Peyer's patch (tissue), 4 donors: ENCODE results near the gene GARIN3. TPM values are rescaled to one million over a fixed set of nuclear protein-coding genes. Genes with fewer than 3 reads are reported as not detected.

Source experiments
- DNase-seq, 3 donors: peaks; one replicate each; pipeline ENCODE4 v3.0.0-alpha.2; 2017 to 2019
- H3K27ac ChIP-seq, 4 donors: fragments of 200-600 bp; sonication (generic); one replicate each; pipeline ENCODE4 v1.5.1; 2016 to 2019
- H3K27me3 ChIP-seq, 2 donors: fragments of 200-600 bp; sonication (generic); one replicate each; pipeline ENCODE4 v1.5.1; 2019
- H3K36me3 ChIP-seq, 3 donors: fragments of 200-600 bp; sonication (generic); one replicate each; pipeline ENCODE4 v1.5.1; 2016 to 2019
- H3K4me1 ChIP-seq, 4 donors: fragments of 200-600 bp; sonication (generic); one replicate each; pipeline ENCODE4 v1.5.1; 2016 to 2019
- H3K4me3 ChIP-seq, 4 donors: fragments of 200-600 bp; sonication (generic); 1 replicate in 3 of 4; 2 replicates in 1 of 4; pipeline ENCODE4 v1.5.1; 2016 to 2019; ENCODE audit warnings: mild to moderate bottlenecking in 1 of 4
- H3K9me3 ChIP-seq, 4 donors: fragments of 200-600 bp; sonication (generic); one replicate each; pipeline ENCODE4 v1.5.1; 2016 to 2019; ENCODE audit warnings: mild to moderate bottlenecking in 1 of 4
- CTCF ChIP-seq, 6 experiments: fragments of 450-650 bp in 4 of 6; fragments of 200-600 bp in 2 of 6; sonication (generic) in 1 of 6; IDR thresholded peaks; one replicate each; pipeline ENCODE4 v1.5.1; 2017 to 2019; ENCODE audit warnings: antibody characterized with exemption in 6 of 6, mild to moderate bottlenecking in 3 of 6, moderate library complexity in 1 of 6
- POLR2A ChIP-seq, 2 donors: fragments of 450-650 bp; IDR thresholded peaks; one replicate each; pipeline ENCODE4 v1.5.1; 2017; ENCODE audit warnings: antibody characterized with exemption in 2 of 2, mild to moderate bottlenecking in 2 of 2, moderate library complexity in 2 of 2
- total RNA-seq, 4 donors: library from RNA; depleted of rRNA; stranded (reverse); fragments of >200 nt; gene quantifications; one replicate each; pipeline ENCODE4 v1.1.0, GENCODE V29; 2016

GARIN3 gene
- total RNA-seq, 4 donors from 2014 or later, result not detected

DNA sequence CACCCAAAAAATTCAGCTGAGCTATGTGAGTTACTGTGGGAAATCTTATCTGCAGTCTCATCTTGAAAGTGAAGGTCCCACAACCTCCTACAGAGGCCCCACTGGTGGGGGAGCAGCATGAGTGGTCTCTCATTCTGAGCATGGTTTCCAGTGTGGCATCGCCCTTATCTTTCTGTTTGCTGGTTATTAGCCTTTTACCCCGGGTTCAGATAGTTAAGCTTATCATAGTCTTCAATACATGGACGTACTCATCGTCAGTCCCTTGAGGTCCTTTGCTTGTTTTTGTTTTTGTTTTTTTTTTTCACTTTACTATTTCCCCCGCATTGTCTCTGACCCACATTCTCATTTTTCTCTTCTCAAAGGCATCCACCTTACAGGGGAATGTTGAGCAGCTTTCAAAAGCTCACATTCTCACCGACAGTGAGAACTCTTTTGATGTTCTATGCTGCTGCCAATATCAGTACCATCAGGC is 49.5 kb downstream of the GARIN3 start:
- TF ChIP-seq CTCF (IDR thresholded peaks at IDR 0.05) (no peak), POLR2A (IDR thresholded peaks at IDR 0.05) (no peak)
- Histone ChIP-seq H3K27ac (no peak overlapping the region), H3K4me1 (no peaks in the 10 kb centered on the region), H3K4me3 (no peak overlapping the region), H3K27me3 (no peaks in the 10 kb centered on the region), H3K9me3 (peaks cover 0 to 5% (median 0%) of the 10 kb centered on the region in 4 donors), H3K36me3 (no peaks in the 10 kb centered on the region)
- no peak for DNase-seq

DNA sequence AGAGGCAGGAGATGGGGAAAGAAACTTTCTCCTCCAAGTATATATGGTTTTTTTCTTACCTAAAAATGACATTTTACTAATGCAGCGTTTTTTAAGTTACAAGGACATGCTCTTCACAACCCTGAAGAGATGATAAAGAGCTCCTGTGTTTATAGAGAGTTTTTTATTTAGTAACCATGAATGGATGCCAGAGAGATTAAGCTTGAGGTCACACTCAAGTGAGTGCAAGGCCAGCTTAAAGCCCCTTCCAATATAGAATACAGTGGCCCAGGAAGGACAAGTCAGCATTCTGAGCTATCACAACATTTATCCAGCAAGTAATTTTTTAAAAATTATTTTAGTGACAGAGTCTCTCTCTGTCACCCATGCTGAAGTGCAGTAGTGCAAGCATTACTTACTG is 50.6 kb downstream of the GARIN3 start:
- no peaks in the 10 kb centered on the region for H3K4me1 ChIP-seq
- H3K36me3 ChIP-seq, result no peaks in the 10 kb centered on the region
- TF ChIP-seq CTCF (IDR thresholded peaks at IDR 0.05) (no peak), POLR2A (IDR thresholded peaks at IDR 0.05) (no peak)
- H3K9me3 ChIP-seq, result no peaks in the 10 kb centered on the region
- no peak for DNase-seq
- H3K27ac ChIP-seq, result no peak overlapping the region
- H3K4me3 ChIP-seq, result no peak overlapping the region
- H3K27me3 ChIP-seq, result no peaks in the 10 kb centered on the region

DNA sequence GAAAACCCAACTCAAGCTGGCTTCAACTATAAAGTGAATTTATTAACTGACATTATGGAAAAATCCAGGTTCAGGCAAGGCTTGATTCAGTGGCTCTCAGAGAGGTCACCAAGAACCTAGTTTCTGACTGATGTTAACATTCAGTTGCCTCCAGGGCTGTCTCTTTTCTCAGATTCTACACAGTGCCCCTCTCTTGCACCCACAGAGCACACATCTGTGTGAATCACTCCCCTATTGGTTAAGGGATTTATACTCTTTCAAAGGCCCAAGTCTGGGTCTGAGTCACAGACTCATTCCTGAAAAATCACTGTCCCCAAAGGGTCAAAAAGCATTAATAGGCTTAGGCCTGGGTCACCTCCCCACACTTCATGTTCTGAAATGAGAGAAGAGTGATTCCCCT is 51.1 kb downstream of the GARIN3 start:
- Histone ChIP-seq H3K9me3 (no peaks in the 10 kb centered on the region), H3K4me1 (no peaks in the 10 kb centered on the region), H3K36me3 (no peaks in the 10 kb centered on the region), H3K27me3 (no peaks in the 10 kb centered on the region), H3K27ac (no peak overlapping the region), H3K4me3 (no peak overlapping the region)
- no peak for DNase-seq
- TF ChIP-seq POLR2A (IDR thresholded peaks at IDR 0.05), result no peak
- no peak for TF ChIP-seq CTCF (IDR thresholded peaks at IDR 0.05)

DNA sequence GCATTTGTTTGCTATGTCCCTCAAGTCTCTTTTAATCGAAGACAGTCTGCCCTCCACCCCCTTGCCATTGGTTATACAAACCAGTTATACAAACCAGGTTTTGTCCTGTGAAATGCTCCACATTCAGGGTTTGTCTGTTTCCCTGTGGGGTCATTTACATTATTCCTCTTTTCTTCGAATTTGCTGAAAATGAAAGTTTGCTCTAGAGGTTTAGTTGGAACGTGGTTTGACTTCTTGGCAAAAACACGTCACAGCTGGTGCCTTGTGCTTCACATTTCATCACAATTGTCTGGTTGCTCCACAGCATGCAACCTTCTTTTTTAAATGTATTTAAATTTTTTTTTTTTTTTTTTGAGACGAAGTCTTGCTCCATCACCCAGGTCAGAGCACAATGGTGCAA is 53.1 kb downstream of the GARIN3 start:
- TF ChIP-seq POLR2A (IDR thresholded peaks at IDR 0.05) (no peak), CTCF (IDR thresholded peaks at IDR 0.05) (no peak)
- no peak overlapping the region for H3K27ac ChIP-seq
- H3K4me3 ChIP-seq, result no peak overlapping the region
- DNase-seq, result no peak
- H3K9me3 ChIP-seq, result no peaks in the 10 kb centered on the region
- H3K27me3 ChIP-seq, result no peaks in the 10 kb centered on the region
- no peaks in the 10 kb centered on the region for H3K36me3 ChIP-seq
- H3K4me1 ChIP-seq, result peaks cover 0 to 5% (median 0%) of the 10 kb centered on the region in 4 donors

Other genes with a start within 250 kb of the GARIN3 start
- gene TIMD4, start 203.0 kb downstream of the GARIN3 start, total RNA-seq, result 1 to 10 TPM in 1 of 4 donors, not detected in 3; 2.5 TPM
- not detected for gene HAVCR1, start 107.1 kb downstream of the GARIN3 start, total RNA-seq
- 1 to 10 TPM in 2 of 4 donors, under 1 TPM in 2; 0.38 to 9.9 (median 3.8) TPM for gene HAVCR2, start 57.2 kb downstream of the GARIN3 start, total RNA-seq
- 10 to 100 TPM in 1 of 4 donors, 1 to 10 TPM in 3; 6.7 to 12.4 (median 7.3) TPM for gene MED7, start 23.4 kb downstream of the GARIN3 start, total RNA-seq
- gene ITK, start 14.6 kb upstream of the GARIN3 start, total RNA-seq, result 10 to 100 TPM in 1 of 4 donors, 1 to 10 TPM in 3; 6.7 to 16.5 (median 6.9) TPM
- 100 to 1,000 TPM in 1 of 4 donors, 10 to 100 TPM in 3; 46.5 to 155 (median 57.2) TPM for gene CYFIP2, start 99.9 kb upstream of the GARIN3 start, total RNA-seq